Upper lobe of right lung (tissue), 1 donor: ENCODE data around the gene AMPD3. TPM values are rescaled to one million over a fixed set of nuclear protein-coding genes. Genes with fewer than 3 reads are reported as not detected.

Experiments
- ATAC-seq: fragments of 200-7000 bp; cut with Tn5 transposase; one replicate; pipeline ENCODE4 v1.9.1; 2020; ENCODE audit warnings: mild to moderate bottlenecking, moderate library complexity
- DNase-seq: peaks from one replicate; pipeline ENCODE4 v3.0.0-alpha.2; 2020
- H3K27ac ChIP-seq: fragments of 200-600 bp; one replicate; pipeline ENCODE4 v1.8.0; 2022
- H3K27me3 ChIP-seq: fragments of 200-600 bp; one replicate; pipeline ENCODE4 v1.8.0; 2022; ENCODE audit warnings: mild to moderate bottlenecking
- H3K36me3 ChIP-seq: fragments of 200-600 bp; one replicate; pipeline ENCODE4 v1.8.0; 2022
- H3K4me1 ChIP-seq: fragments of 200-600 bp; one replicate; pipeline ENCODE4 v1.8.0; 2022
- H3K4me3 ChIP-seq: fragments of 200-600 bp; one replicate; pipeline ENCODE4 v1.8.0; 2022; ENCODE audit warnings: mild to moderate bottlenecking
- H3K9me3 ChIP-seq: fragments of 200-600 bp; one replicate; pipeline ENCODE4 v1.8.0; 2022
- CTCF ChIP-seq: fragments of 200-600 bp; IDR thresholded peaks from one replicate; pipeline ENCODE4 v1.8.0; 2022; ENCODE audit warnings: antibody characterized with exemption
- intact Hi-C: fragments of 100-400 bp; cut with DNase I; formaldehyde crosslinking; loops from one replicate; pipeline ENCODE4 v1.11.0; 2022
- total RNA-seq: library from RNA; stranded (reverse); fragmentation: NEBNext Ultra II Directional; extraction: Animal tissue kit (Norgen Biotek cat#: 25700); gene quantifications from one replicate; pipeline ENCODE4 v1.2.1, GENCODE V29; 2021
- donor health status: DM: no; HTN: yes; CAD: no; lungs with severe emphysema.

AMPD3 gene
- total RNA-seq, 1 donor from 2014 or later = 11.6 TPM

GRCh38 chr11:10462746-10463300 is 7.8 kb downstream of the AMPD3 start:
- no peaks in the 10 kb centered on the region for H3K9me3 ChIP-seq

GRCh38 chr11:10473371-10473770 is 18.3 kb downstream of the AMPD3 start:
- no peak for TF ChIP-seq CTCF
- H3K36me3 ChIP-seq = no peaks in the 10 kb centered on the region
- intact Hi-C loops = no loop called here
- no peak overlapping the region for H3K27ac ChIP-seq
- no peak overlapping the region for H3K4me3 ChIP-seq
- H3K27me3 ChIP-seq = no peaks in the 10 kb centered on the region
- ATAC-seq (no peak), DNase-seq (no peak)
- H3K4me1 ChIP-seq = no peaks in the 10 kb centered on the region
- H3K9me3 ChIP-seq = no peaks in the 10 kb centered on the region

More at GRCh38 chr11:10462746-10463300, 7.8 kb downstream of the AMPD3 start:
- Histone ChIP-seq H3K4me3 (no peak overlapping the region), H3K27me3 (no peaks in the 10 kb centered on the region), H3K27ac (no peak overlapping the region), H3K36me3 (peaks cover 22% of the 10 kb centered on the region), H3K4me1 (peaks cover 6% of the 10 kb centered on the region)
- DNase-seq (no peak), ATAC-seq (no peak)
- TF ChIP-seq CTCF = no peak
- intact Hi-C loops = no loop called here

- H3K4me1 ChIP-seq = no peaks in the 10 kb centered on the region
- no peaks in the 10 kb centered on the region for H3K36me3 ChIP-seq
- no peaks in the 10 kb centered on the region for H3K27me3 ChIP-seq
- H3K9me3 ChIP-seq = no peaks in the 10 kb centered on the region
- no peak overlapping the region for H3K4me3 ChIP-seq
- DNase-seq (no peak), ATAC-seq (no peak)
- intact Hi-C loops = no loop called here
- no peak overlapping the region for H3K27ac ChIP-seq
- no peak for TF ChIP-seq CTCF
Measured at GRCh38 chr11:10474551-10474950, 19.5 kb downstream of the AMPD3 start.

GRCh38 chr11:10476342-10476741 is 21.3 kb downstream of the AMPD3 start:
- no peak for DNase-seq
- Histone ChIP-seq H3K27ac (no peak overlapping the region), H3K36me3 (no peaks in the 10 kb centered on the region), H3K9me3 (no peaks in the 10 kb centered on the region), H3K4me3 (no peak overlapping the region), H3K27me3 (no peaks in the 10 kb centered on the region), H3K4me1 (no peaks in the 10 kb centered on the region)
- intact Hi-C loops = no loop called here
- no peak for TF ChIP-seq CTCF
- ATAC-seq = no peak

GRCh38 chr11:10476927-10477689 is 22.0 kb downstream of the AMPD3 start:
- Histone ChIP-seq H3K4me1 (no peaks in the 10 kb centered on the region), H3K9me3 (no peaks in the 10 kb centered on the region), H3K27ac (no peak overlapping the region), H3K27me3 (no peaks in the 10 kb centered on the region), H3K4me3 (no peak overlapping the region), H3K36me3 (no peaks in the 10 kb centered on the region)
- ATAC-seq = no peak
- no peak for TF ChIP-seq CTCF
- DNase-seq = no peak
- intact Hi-C loops = no loop called here
